Stimulated activated naive B cell treated with anti-CD40 and anti-IgM and Interleukin-4, amounts not matched to agents 10 μg/mL and 1 μg/mL and 100 μg/mL, for 72 hours (primary cell): Measurements from ENCODE around the gene CERKL.
A peak's percentile ranks its signal among the peaks of the same experiment; 100 is the strongest.

ENCODE experiments used
- ATAC-seq, 2 donors: fragments of 150-1000 bp; cut with Tn5 transposase; replicated peaks; 2 replicates each; pipeline ENCODE4 v1.10.0; 2021; ENCODE audit warnings: moderate library complexity in 1 of 2
- DNase-seq: peaks from one replicate; pipeline ENCODE4 v3.0.0; 2021
- H3K27ac Mint-ChIP-seq: one replicate; pipeline ENCODE4 v1.8.0; 2022; ENCODE audit warnings: mild to moderate bottlenecking, mixed read lengths
- H3K27me3 Mint-ChIP-seq, 2 donors: one replicate each; pipeline ENCODE4 v1.8.0; 2022; ENCODE audit warnings: mixed read lengths in 2 of 2
- H3K36me3 Mint-ChIP-seq, 2 donors: one replicate each; pipeline ENCODE4 v1.8.0; 2022; ENCODE audit warnings: mixed read lengths in 2 of 2, mild to moderate bottlenecking in 1 of 2
- H3K4me1 Mint-ChIP-seq, 2 donors: one replicate each; pipeline ENCODE4 v1.8.0; 2022; ENCODE audit warnings: mixed read lengths in 2 of 2, mild to moderate bottlenecking in 1 of 2
- H3K4me3 Mint-ChIP-seq, 2 donors: one replicate each; pipeline ENCODE4 v1.8.0; 2022; ENCODE audit warnings: mild to moderate bottlenecking in 2 of 2, mixed read lengths in 2 of 2, moderate library complexity in 1 of 2
- H3K9me3 Mint-ChIP-seq, 2 donors: one replicate each; pipeline ENCODE4 v1.8.0; 2022; ENCODE audit warnings: mixed read lengths in 2 of 2, mild to moderate bottlenecking in 1 of 2

Gene CERKL

DNA sequence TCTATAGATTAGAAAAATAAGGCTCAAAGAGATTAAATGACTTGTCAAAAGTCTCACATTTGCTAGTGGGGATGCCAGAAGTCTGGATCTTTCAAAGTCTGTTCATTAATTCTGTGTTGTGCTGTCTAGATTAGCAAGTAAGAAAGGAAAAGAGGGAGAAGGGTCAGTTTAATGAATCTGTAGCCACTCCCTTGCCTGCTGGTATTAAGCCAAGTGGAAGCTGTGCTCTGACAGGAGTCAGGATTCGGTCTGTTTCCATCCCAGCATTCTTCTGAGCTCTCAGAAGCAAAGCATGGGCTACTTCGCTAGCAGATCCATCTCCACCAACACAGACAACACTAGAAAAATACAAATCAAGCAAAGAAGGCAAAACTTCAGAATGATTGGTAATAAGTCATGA is 98.5 kb downstream of the CERKL start:
- Mint-ChIP-seq H3K4me3 (no peak overlapping the region), H3K9me3 (no peaks in the 10 kb centered on the region), H3K27ac (no peak overlapping the region), H3K27me3 (no peaks in the 10 kb centered on the region), H3K4me1 (peaks cover 0 to 4% of the 10 kb centered on the region in 2 donors), H3K36me3 (peaks cover 0 to 5% of the 10 kb centered on the region in 2 donors)
- ATAC-seq (no peak), DNase-seq (no peak)

DNA sequence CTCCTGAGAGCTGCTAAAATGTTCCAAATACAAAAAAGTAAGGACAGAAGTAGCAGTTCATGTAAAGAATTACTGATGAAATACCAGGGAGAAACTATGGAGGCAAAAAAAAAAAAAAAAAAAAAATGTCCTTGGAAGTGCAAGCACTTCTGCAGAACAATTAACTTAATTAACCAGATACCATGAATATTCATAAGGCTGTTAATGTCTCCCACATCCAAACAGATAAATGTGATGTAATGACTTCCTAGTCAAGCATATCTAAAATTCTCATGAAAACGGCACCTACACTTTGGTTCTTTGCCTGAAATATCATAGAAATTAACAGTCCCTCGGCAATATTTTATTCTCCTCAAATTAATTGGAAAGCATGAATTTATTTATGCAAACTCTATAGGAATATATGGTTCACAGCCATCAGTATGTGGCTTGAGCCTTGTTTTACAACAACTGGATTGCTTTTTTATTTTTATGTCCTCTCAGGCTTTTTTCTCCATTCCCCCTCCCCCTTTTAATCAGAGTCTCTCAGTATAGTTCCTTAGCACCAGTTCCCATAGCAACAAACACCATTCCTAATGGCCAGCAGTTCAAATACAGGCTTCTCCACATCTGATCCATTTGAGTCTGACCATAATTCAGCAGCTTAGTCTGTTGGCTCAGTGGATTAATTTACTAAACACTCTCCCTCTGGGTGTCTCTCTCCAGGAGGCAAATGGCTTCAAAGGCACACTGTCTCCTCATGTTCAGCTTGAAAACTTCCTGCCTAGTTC is 102.7 kb downstream of the CERKL start:
- Mint-ChIP-seq H3K9me3 (no peaks in the 10 kb centered on the region), H3K4me1 (peaks cover 0 to 4% of the 10 kb centered on the region in 2 donors), H3K36me3 (peaks cover 2 to 5% of the 10 kb centered on the region in 2 donors), H3K4me3 (no peak overlapping the region), H3K27ac (no peak overlapping the region), H3K27me3 (no peaks in the 10 kb centered on the region)
- ATAC-seq (no peak), DNase-seq (no peak)

- H3K36me3 Mint-ChIP-seq, result peaks cover 2 to 5% of the 10 kb centered on the region in 2 donors
- no peak overlapping the region for H3K27ac Mint-ChIP-seq
- ATAC-seq, result no peak
Observed at GRCh38 chr2:181553244-181553643, 103.7 kb downstream of the CERKL start.

DNA sequence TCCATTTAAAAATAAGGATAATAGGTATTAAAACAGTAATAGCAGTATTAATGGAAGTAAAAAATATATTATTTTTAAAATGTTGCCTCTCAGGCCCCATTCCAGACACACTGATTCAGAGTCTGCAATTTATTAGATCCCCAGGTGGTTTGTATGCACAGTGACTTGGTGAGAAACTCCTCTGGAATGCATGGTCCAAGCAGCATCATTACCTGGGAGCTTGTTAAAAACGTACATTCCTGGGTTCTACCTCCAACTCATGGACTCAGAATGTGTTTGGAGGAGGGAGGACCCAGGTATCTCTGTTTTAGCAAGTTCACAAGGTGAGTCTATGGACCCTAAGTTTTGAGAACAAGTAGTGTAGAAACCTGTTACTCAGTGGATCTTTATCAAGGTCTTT is 104.1 kb downstream of the CERKL start:
- Mint-ChIP-seq H3K9me3 (no peaks in the 10 kb centered on the region), H3K4me3 (no peak overlapping the region), H3K4me1 (peaks cover 0 to 4% of the 10 kb centered on the region in 2 donors), H3K36me3 (peaks cover 4 to 9% of the 10 kb centered on the region in 2 donors), H3K27ac (no peak overlapping the region), H3K27me3 (no peaks in the 10 kb centered on the region)
- DNase-seq (no peak), ATAC-seq (no peak)

More at GRCh38 chr2:181553244-181553643, 103.7 kb downstream of the CERKL start:
- no peak overlapping the region for H3K4me3 Mint-ChIP-seq
- DNase-seq, result no peak
- H3K27me3 Mint-ChIP-seq, result no peaks in the 10 kb centered on the region
- peaks cover 0 to 4% of the 10 kb centered on the region in 2 donors for H3K4me1 Mint-ChIP-seq
- no peaks in the 10 kb centered on the region for H3K9me3 Mint-ChIP-seq

DNA sequence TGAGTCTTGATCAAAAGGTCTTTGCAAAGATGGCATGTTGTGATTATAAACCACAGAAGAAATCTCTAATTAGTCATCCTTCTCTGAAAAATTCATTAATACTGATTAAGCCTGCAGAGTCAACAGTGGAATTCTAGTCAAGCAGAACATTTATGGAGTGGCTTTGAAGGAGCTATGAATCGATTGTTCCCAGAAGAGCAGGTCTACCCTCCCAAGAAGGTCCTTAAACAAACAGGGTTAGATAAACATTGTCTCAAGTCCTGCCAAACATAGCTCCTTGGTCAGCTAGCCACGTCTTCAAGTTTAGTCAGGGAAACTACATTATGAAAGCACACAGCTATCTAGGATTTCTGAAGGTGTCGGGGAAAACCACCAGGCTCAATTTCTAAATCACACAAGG is 110.8 kb downstream of the CERKL start:
- DNase-seq (no peak), ATAC-seq (no peak)
- no peaks in the 10 kb centered on the region for H3K27me3 Mint-ChIP-seq
- no peak overlapping the region for H3K4me3 Mint-ChIP-seq
- H3K36me3 Mint-ChIP-seq, result peaks cover 11% of the 10 kb centered on the region in 2 donors
- H3K9me3 Mint-ChIP-seq, result no peaks in the 10 kb centered on the region
- no peaks in the 10 kb centered on the region for H3K4me1 Mint-ChIP-seq
- H3K27ac Mint-ChIP-seq, result no peak overlapping the region

GRCh38 chr2:181542170-181542569 is 114.7 kb downstream of the CERKL start:
- no peaks in the 10 kb centered on the region for H3K4me1 Mint-ChIP-seq
- peaks cover 21 to 28% of the 10 kb centered on the region in 2 donors for H3K36me3 Mint-ChIP-seq
- no peak for ATAC-seq
- no peak overlapping the region for H3K27ac Mint-ChIP-seq
- H3K27me3 Mint-ChIP-seq, result no peaks in the 10 kb centered on the region
- H3K9me3 Mint-ChIP-seq, result no peaks in the 10 kb centered on the region
- H3K4me3 Mint-ChIP-seq, result no peak overlapping the region
- no peak for DNase-seq

- ATAC-seq, result no peak
- no peaks in the 10 kb centered on the region for H3K4me1 Mint-ChIP-seq
- no peak for DNase-seq
- peaks cover 19 to 28% of the 10 kb centered on the region in 2 donors for H3K36me3 Mint-ChIP-seq
- H3K9me3 Mint-ChIP-seq, result no peaks in the 10 kb centered on the region
- H3K4me3 Mint-ChIP-seq, result no peak overlapping the region
- H3K27me3 Mint-ChIP-seq, result no peaks in the 10 kb centered on the region
- no peak overlapping the region for H3K27ac Mint-ChIP-seq
Observed at GRCh38 chr2:181540421-181540820, 116.5 kb downstream of the CERKL start.

GRCh38 chr2:181536730-181537129 is 120.2 kb downstream of the CERKL start:
- Mint-ChIP-seq H3K27ac (no peak overlapping the region), H3K27me3 (no peaks in the 10 kb centered on the region), H3K4me1 (no peaks in the 10 kb centered on the region), H3K36me3 (peaks cover 35 to 52% of the 10 kb centered on the region in 2 donors), H3K4me3 (no peak overlapping the region), H3K9me3 (no peaks in the 10 kb centered on the region)
- ATAC-seq (no peak), DNase-seq (no peak)

GRCh38 chr2:181528441-181528840 is 128.5 kb downstream of the CERKL start:
- Mint-ChIP-seq H3K4me1 (no peaks in the 10 kb centered on the region), H3K27ac (no peak overlapping the region), H3K27me3 (no peaks in the 10 kb centered on the region), H3K9me3 (no peaks in the 10 kb centered on the region), H3K4me3 (no peak overlapping the region), H3K36me3 (peaks cover 29 to 34% of the 10 kb centered on the region in 2 donors)
- ATAC-seq, result no peak
- no peak for DNase-seq

DNA sequence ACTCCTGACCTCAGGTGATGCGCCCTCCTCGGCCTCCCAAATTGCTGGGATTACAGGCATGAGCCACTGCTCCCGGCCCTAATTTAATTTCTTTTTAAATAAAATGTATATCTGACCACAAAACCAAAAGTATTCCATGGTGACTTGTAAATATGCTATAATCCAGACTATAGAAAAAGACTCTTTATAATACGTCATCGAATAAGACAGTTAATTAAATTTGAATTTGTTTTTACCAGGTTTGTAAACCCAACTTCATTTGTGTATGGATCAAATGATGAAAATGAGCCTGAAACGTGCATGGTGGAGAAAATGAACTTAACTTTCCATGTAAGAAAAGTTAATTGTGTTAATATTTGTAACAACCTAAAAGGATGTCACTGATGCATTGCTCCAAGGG is 129.8 kb downstream of the CERKL start:
- H3K36me3 Mint-ChIP-seq, result peaks cover 20 to 27% of the 10 kb centered on the region in 2 donors
- no peak for ATAC-seq

GRCh38 chr2:181526014-181526413 is 130.9 kb downstream of the CERKL start:
- Mint-ChIP-seq H3K4me3 (no peak overlapping the region), H3K27ac (no peak overlapping the region), H3K4me1 (no peaks in the 10 kb centered on the region), H3K27me3 (no peaks in the 10 kb centered on the region), H3K9me3 (no peaks in the 10 kb centered on the region), H3K36me3 (peaks cover 17 to 31% of the 10 kb centered on the region in 2 donors)
- no peak for ATAC-seq
- DNase-seq, result no peak

More for the DNA sequence above, 129.8 kb downstream of the CERKL start:
- H3K4me1 Mint-ChIP-seq, result no peaks in the 10 kb centered on the region
- H3K27me3 Mint-ChIP-seq, result no peaks in the 10 kb centered on the region
- no peak overlapping the region for H3K27ac Mint-ChIP-seq
- no peak for DNase-seq
- no peak overlapping the region for H3K4me3 Mint-ChIP-seq
- no peaks in the 10 kb centered on the region for H3K9me3 Mint-ChIP-seq

- Mint-ChIP-seq H3K27me3 (no peaks in the 10 kb centered on the region), H3K27ac (no peak overlapping the region), H3K36me3 (peaks cover 24 to 40% of the 10 kb centered on the region in 2 donors), H3K9me3 (no peaks in the 10 kb centered on the region), H3K4me1 (no peaks in the 10 kb centered on the region), H3K4me3 (no peak overlapping the region)
- DNase-seq (no peak), ATAC-seq (no peak)
Observed at GRCh38 chr2:181523756-181524155, 133.1 kb downstream of the CERKL start.

DNA sequence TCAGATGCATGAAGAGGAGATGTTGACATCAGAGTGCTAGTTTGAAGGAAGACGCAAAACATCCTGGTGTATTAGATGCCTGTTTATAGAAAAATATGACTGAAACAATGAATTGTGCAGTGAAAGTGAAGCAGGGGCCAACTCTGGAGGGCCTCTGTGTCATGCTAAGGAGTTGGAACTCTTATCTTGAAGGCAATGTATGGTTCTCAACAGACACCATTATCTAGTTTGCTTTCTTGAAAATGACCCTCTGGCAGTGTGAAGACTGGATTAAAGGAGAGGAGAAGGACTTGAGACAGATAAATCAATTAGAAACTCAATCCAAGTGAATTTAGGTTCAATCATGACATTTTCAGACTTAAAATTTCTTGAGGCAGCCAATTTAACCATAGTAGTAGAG is 136.7 kb downstream of the CERKL start:
- no peak for DNase-seq
- Mint-ChIP-seq H3K27me3 (no peaks in the 10 kb centered on the region), H3K27ac (peak overlapping the region; percentile 74), H3K36me3 (peaks cover 16 to 26% of the 10 kb centered on the region in 2 donors), H3K4me1 (peaks cover 0 to 11% of the 10 kb centered on the region in 2 donors), H3K9me3 (no peaks in the 10 kb centered on the region), H3K4me3 (no peak overlapping the region)
- no peak for ATAC-seq

DNA sequence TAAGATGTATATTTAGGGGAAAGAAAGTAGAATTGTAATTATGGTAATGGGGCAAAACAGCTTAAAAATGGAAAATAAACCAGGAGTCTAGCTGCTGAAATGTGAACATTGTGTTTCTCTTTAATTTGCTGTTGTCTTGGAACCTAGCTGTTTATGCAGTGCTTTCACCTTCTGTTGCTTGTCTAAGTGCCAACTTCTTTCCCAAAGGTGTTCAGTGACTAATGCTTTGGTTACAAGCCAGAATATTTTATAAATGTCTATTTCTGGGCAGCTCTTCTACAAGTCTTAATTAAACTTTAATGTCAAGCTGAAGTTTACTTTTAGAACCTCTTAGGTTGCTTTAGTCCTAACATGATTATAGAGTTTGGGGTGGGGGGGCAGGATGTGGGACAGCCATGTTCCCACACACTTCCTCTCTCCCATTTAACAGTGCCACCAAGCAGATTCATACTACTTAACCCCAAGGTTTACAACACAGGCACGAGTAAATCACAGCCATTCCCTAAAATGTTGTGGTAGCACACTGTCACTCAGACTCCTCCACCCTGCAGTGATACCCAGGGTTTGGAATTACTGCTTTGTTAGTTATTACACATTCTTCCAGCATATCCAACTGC is 139.1 kb downstream of the CERKL start:
- ATAC-seq (no peak), DNase-seq (no peak)
- H3K36me3 Mint-ChIP-seq, result peaks cover 18 to 36% of the 10 kb centered on the region in 2 donors
- no peak overlapping the region for H3K4me3 Mint-ChIP-seq
- no peaks in the 10 kb centered on the region for H3K9me3 Mint-ChIP-seq
- H3K4me1 Mint-ChIP-seq, result peaks cover 0 to 18% of the 10 kb centered on the region in 2 donors
- H3K27me3 Mint-ChIP-seq, result no peaks in the 10 kb centered on the region
- peak overlapping the region; percentile 33 for H3K27ac Mint-ChIP-seq

DNA sequence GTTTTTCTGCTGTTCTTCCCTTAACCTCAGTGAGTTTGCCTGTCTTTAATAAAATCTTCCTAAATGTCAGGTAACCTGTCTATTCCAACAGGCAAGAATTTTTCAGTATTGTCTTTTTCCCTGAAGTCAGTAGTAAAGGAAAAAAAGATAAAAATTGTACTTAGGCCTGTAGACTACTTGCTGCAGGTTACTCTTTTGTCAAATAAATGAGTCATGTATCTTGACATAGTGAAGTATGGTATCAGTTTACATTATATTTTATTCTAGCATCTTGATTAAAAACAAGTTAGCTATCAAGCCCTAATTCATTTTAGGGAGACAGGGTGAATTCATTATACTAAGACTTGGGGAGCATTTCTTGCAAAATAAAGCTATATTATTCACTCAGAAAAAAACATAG is 139.9 kb downstream of the CERKL start:
- H3K27ac Mint-ChIP-seq, result no peak overlapping the region
- DNase-seq (no peak), ATAC-seq (no peak)
- peaks cover 23 to 41% of the 10 kb centered on the region in 2 donors for H3K36me3 Mint-ChIP-seq
- H3K9me3 Mint-ChIP-seq, result no peaks in the 10 kb centered on the region
- H3K4me1 Mint-ChIP-seq, result peaks cover 0 to 21% of the 10 kb centered on the region in 2 donors
- no peaks in the 10 kb centered on the region for H3K27me3 Mint-ChIP-seq
- no peak overlapping the region for H3K4me3 Mint-ChIP-seq
